ENCODE data around the gene HBM. TPM values are rescaled to one million over a fixed set of nuclear protein-coding genes. Genes with fewer than 3 reads are reported as not detected.

HBM gene
- total RNA-seq, 1 experiment from 2014 or later: not detected

DNA sequence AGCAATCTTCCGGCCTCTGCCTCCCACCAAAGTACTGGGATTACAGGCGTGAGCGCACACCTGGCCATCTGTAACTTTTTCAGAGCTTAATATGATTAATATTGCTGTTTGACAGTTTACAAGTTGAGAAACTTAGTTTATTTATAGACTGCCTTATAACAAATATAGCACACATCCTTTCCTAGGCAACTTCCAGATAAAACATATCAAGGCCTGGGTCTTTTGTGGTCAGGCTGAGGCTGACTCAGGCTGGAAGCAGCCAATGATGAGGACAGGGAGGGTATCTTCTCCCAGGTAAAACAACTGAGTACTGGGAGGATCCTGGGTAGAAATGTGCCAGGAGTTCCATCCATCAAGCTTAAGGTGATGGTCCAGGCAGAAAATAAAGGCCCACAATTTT, 47.2 kb downstream of the HBM start:
- no TSS peak for BruUV-seq (replicated peaks)
- TF ChIP-seq, protein P1, sequence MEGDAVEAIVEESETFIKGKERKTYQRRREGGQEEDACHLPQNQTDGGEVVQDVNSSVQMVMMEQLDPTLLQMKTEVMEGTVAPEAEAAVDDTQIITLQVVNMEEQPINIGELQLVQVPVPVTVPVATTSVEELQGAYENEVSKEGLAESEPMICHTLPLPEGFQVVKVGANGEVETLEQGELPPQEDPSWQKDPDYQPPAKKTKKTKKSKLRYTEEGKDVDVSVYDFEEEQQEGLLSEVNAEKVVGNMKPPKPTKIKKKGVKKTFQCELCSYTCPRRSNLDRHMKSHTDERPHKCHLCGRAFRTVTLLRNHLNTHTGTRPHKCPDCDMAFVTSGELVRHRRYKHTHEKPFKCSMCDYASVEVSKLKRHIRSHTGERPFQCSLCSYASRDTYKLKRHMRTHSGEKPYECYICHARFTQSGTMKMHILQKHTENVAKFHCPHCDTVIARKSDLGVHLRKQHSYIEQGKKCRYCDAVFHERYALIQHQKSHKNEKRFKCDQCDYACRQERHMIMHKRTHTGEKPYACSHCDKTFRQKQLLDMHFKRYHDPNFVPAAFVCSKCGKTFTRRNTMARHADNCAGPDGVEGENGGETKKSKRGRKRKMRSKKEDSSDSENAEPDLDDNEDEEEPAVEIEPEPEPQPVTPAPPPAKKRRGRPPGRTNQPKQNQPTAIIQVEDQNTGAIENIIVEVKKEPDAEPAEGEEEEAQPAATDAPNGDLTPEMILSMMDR (IDR thresholded peaks at IDR 0.05; ENCODE audit: unreplicated experiment): no peak
- Mint-ChIP-seq H3K4me1 (ENCODE audit: low read depth, unreplicated experiment) (no peaks in the 10 kb centered on the region), H3K27ac (ENCODE audit: unreplicated experiment) (no peak overlapping the region), H3K9me3 (ENCODE audit: low read depth, unreplicated experiment) (no peaks in the 10 kb centered on the region), H3K4me3 (ENCODE audit: low read depth, unreplicated experiment) (no peak overlapping the region), H3K36me3 (ENCODE audit: insufficient read depth, unreplicated experiment) (peaks cover 46% of the 10 kb centered on the region), H3K27me3 (ENCODE audit: unreplicated experiment) (no peaks in the 10 kb centered on the region)
- intact Hi-C loops (cut with micrococcal nuclease; ENCODE audit: unreplicated experiment): no loop called here
- DNase-seq: no peak
- CTCF ChIA-PET: no interaction called here

Other genes with a start within 250 kb of the HBM start
- gene POLR3K, start 112.4 kb upstream of the HBM start, total RNA-seq (2022): 27.4 and 29.1 TPM in 2 replicates
- gene SNRNP25, start 112.2 kb upstream of the HBM start, total RNA-seq (2022): 37.8 and 38.7 TPM in 2 replicates
- 47.3 and 60.2 TPM in 2 replicates for gene RHBDF1, start 93.3 kb upstream of the HBM start, total RNA-seq (2022)
- 40.1 and 45.6 TPM in 2 replicates for gene MPG, start 87.8 kb upstream of the HBM start, total RNA-seq (2022)
- 51.8 and 53.2 TPM in 2 replicates for gene NPRL3, start 27.3 kb upstream of the HBM start, total RNA-seq (2022)
- not detected in 2 replicates for gene HBZ, start 13.3 kb upstream of the HBM start, total RNA-seq (2022)
- not detected in 2 replicates for gene HBA2, start 6.9 kb downstream of the HBM start, total RNA-seq (2022)
- not detected in 2 replicates for gene HBA1, start 10.7 kb downstream of the HBM start, total RNA-seq (2022)
- not detected in 2 replicates for gene HBQ1, start 14.5 kb downstream of the HBM start, total RNA-seq (2022)
- gene LUC7L, start 63.5 kb downstream of the HBM start, total RNA-seq (2022): 74.6 and 79.3 TPM in 2 replicates
- 118 and 130 TPM in 2 replicates for gene FAM234A, start 68.8 kb downstream of the HBM start, total RNA-seq (2022)
- gene RGS11, start 110.0 kb downstream of the HBM start, total RNA-seq (2022): 0.85 and 1.7 TPM in 2 replicates
- 0.29 TPM in 1 of 2 replicates, not detected in the other for gene ARHGDIG, start 114.6 kb downstream of the HBM start, total RNA-seq (2022)
- 0.71 TPM in 1 of 2 replicates, not detected in the other for gene PDIA2, start 117.2 kb downstream of the HBM start, total RNA-seq (2022)
- gene AXIN1, start 186.7 kb downstream of the HBM start, total RNA-seq (2022): 49.8 and 52.5 TPM in 2 replicates
- 115 and 126 TPM in 2 replicates for gene MRPL28, start 204.6 kb downstream of the HBM start, total RNA-seq (2022)
- gene PGAP6, start 216.0 kb downstream of the HBM start, total RNA-seq (2022): 70.0 and 78.5 TPM in 2 replicates
- gene NME4, start 231.2 kb downstream of the HBM start, total RNA-seq (2022): 88.2 and 96.5 TPM in 2 replicates
- gene DECR2, start 235.9 kb downstream of the HBM start, total RNA-seq (2022): 41.2 and 49.6 TPM in 2 replicates